Panc1 (cell line): ENCODE results near the gene CHRM1. TPM values are rescaled to one million over a fixed set of nuclear protein-coding genes. Genes with fewer than 3 reads are reported as not detected.
A peak's percentile ranks its signal among the peaks of the same experiment; 100 is the strongest.

Source experiments
- ATAC-seq: fragments of 200-7000 bp; cut with Tn5 transposase; 2 replicates; pipeline ENCODE4 v1.9.1; 2020; ENCODE audit warnings: mild to moderate bottlenecking, moderate library complexity
- BruUV-seq: library from RNA; stranded (reverse); fragments of 400-500 nt; replicated peaks from 2 replicates; lab custom pipeline; 2021; lab: Mats Ljungman, UMichigan
- CTCF ChIA-PET: fragments of 300-600 bp; sonication (Branson Sonifier 250); formaldehyde crosslinking; loops from one replicate; lab custom pipeline; 2022; ENCODE audit warnings: antibody characterized with exemption; lab: Charles Lee
- POLR2A ChIA-PET: fragments of 300-600 bp; sonication (Branson Sonifier 250); formaldehyde crosslinking; loops from one replicate; lab custom pipeline; 2022; ENCODE audit warnings: antibody characterized with exemption; lab: Charles Lee
- DNase-seq: peaks from one replicate; pipeline ENCODE4 v3.0.0-alpha.2; 2010; ENCODE audit warnings: low read depth, low spot score
- H3K27ac ChIP-seq: 2 replicates; pipeline ENCODE4 v1.5.1; 2011; ENCODE audit warnings: mild to moderate bottlenecking, low read length, inconsistent platforms
- H3K27me3 ChIP-seq: fragments of 200-500 bp; sonication (Bioruptor generic); 2 replicates; pipeline ENCODE4 v1.6.0; 2014; ENCODE audit warnings: low read length, inconsistent platforms; ENCODE audit not compliant: control insufficient read depth, insufficient read depth
- H3K36me3 ChIP-seq: fragments of 200-500 bp; sonication (Bioruptor generic); 2 replicates; pipeline ENCODE4 v1.5.1; 2014; ENCODE audit warnings: inconsistent platforms, mild to moderate bottlenecking, low read length, moderate library complexity; ENCODE audit not compliant: control insufficient read depth, insufficient read depth
- H3K4me1 ChIP-seq: 2 replicates; pipeline ENCODE4 v1.5.1; 2011; ENCODE audit warnings: inconsistent platforms, mild to moderate bottlenecking, low read length, moderate library complexity; ENCODE audit not compliant: control insufficient read depth, insufficient read depth
- H3K4me3 ChIP-seq, 2 experiments: 2 replicates each; pipeline ENCODE4 v1.5.1; 2011 to 2012; ENCODE audit warnings: low read depth in 2 of 2, low read length in 2 of 2, mild to moderate bottlenecking in 2 of 2, inconsistent platforms in 1 of 2, moderate library complexity in 1 of 2
- H3K9me3 ChIP-seq: fragments of 200-500 bp; sonication (Bioruptor generic); 2 replicates; pipeline ENCODE4 v1.5.1; 2014; ENCODE audit warnings: low read depth, mild to moderate bottlenecking, inconsistent platforms, low read length, moderate library complexity; ENCODE audit not compliant: control insufficient read depth, insufficient read depth
- CTCF ChIP-seq: fragments of 450-650 bp; IDR thresholded peaks from 2 replicates; pipeline ENCODE4 v1.5.1; 2017; ENCODE audit warnings: mild to moderate bottlenecking
- POLR2AphosphoS5 ChIP-seq: IDR thresholded peaks from 2 replicates; pipeline ENCODE4 v1.6.1; 2012; ENCODE audit warnings: mild to moderate bottlenecking, low read depth, low read length, moderate library complexity
- REST ChIP-seq, 2 experiments: IDR thresholded peaks; 2 replicates each; pipeline ENCODE4 v1.6.1; 2011 to 2012; ENCODE audit warnings: low read depth in 2 of 2, control low read depth in 1 of 2, low read length in 1 of 2, mild to moderate bottlenecking in 1 of 2, moderate library complexity in 1 of 2; ENCODE audit not compliant: insufficient read depth in 1 of 2
- SIN3A ChIP-seq: IDR thresholded peaks from 2 replicates; pipeline ENCODE4 v1.6.1; 2012; ENCODE audit warnings: low read depth, mild to moderate bottlenecking, low read length, moderate library complexity, borderline replicate concordance; ENCODE audit not compliant: insufficient read depth
- TCF7L2 ChIP-seq: IDR thresholded peaks from 2 replicates; pipeline ENCODE4 v1.6.1; 2011; ENCODE audit warnings: mild to moderate bottlenecking, low read depth, low read length, inconsistent platforms
- in situ Hi-C: cut with HindIII; loops from 2 replicates; pipeline ENCODE4 v1.10.0; 2016; ENCODE audit warnings: low sequenced_read_pairs, low pct_unique_long_range_greater_than_20kb
- intact Hi-C: fragments of 100-400 bp; cut with micrococcal nuclease; formaldehyde crosslinking; loops from one replicate; pipeline ENCODE4 v1.10.0; 2022; ENCODE audit not compliant: unreplicated experiment
- total RNA-seq: library from RNA; stranded (reverse); gene quantifications from one replicate; pipeline ENCODE4 v1.2.1, GENCODE V29; 2021; ENCODE audit not compliant: unreplicated experiment

Gene CHRM1
- total RNA-seq, 1 experiment from 2014 or later: not detected

- Histone ChIP-seq H3K27me3 (0 out of 2 replicates have a peak, but pooled peaks cover 2% of the 10 kb centered on the region), H3K4me1 (peaks cover 7% of the 10 kb centered on the region; the same call in 1 of the 2 replicates), H3K4me3 (no peak overlapping the region), H3K27ac (no peak overlapping the region), H3K9me3 (no peaks in the 10 kb centered on the region), H3K36me3 (no peaks in the 10 kb centered on the region)
- DNase-seq: no peak
- in situ Hi-C loops: no loop called here
- BruUV-seq: no TSS peak
- ChIA-PET POLR2A (no interaction called here), CTCF (no interaction called here)
- ATAC-seq: no peak
- TF ChIP-seq TCF7L2 (no peak), CTCF (no peak), POLR2AphosphoS5 (no peak)
- intact Hi-C loops: no loop called here
These were observed 4.1 kb upstream of the CHRM1 start for GRCh38 chr11:62925308-62925707.

- Histone ChIP-seq H3K4me3 (peak overlapping the region in 1 of 2 experiments; percentile 10; a peak in 1 of 4 replicates), H3K27ac (no peak overlapping the region), H3K4me1 (peaks cover 7% of the 10 kb centered on the region; the same call in 1 of the 2 replicates), H3K36me3 (no peaks in the 10 kb centered on the region), H3K27me3 (0 out of 2 replicates have a peak, but pooled peaks cover 2% of the 10 kb centered on the region), H3K9me3 (no peaks in the 10 kb centered on the region)
- ATAC-seq (no peak), DNase-seq (no peak)
- BruUV-seq: no TSS peak
- in situ Hi-C loops (no loop called here), intact Hi-C loops (no loop called here)
- no peak for TF ChIP-seq POLR2AphosphoS5
- no peak for TF ChIP-seq REST (IDR thresholded peaks at IDR 0.05; ENCODE audit: insufficient read depth in 1 of 2, low read depth in 2 of 2, low read length in 1 of 2)
- no peak for TF ChIP-seq CTCF
- TF ChIP-seq TCF7L2: no peak
- TF ChIP-seq SIN3A: no peak
- ChIA-PET CTCF (interaction anchor here (0.5 to 0.7 kb wide), 3 partner anchors 23 to 815 kb away, joined by 3 to 10 read pairs (median 4); no protein-coding TSS in a partner anchor), POLR2A (no interaction called here)
These were observed 2.6 kb upstream of the CHRM1 start for GRCh38 chr11:62923601-62924411.
